Tibial nerve (tissue), 4 donors: Measurements from ENCODE around the gene GPC5. TPM values are rescaled to one million over a fixed set of nuclear protein-coding genes. Genes with fewer than 3 reads are reported as not detected.

Source experiments
- DNase-seq, 2 donors: peaks; one replicate each; pipeline ENCODE4 v3.0.0-alpha.2; 2019; ENCODE audit warnings: low spot score in 2 of 2
- H3K27ac ChIP-seq, 4 donors: fragments of 200-600 bp; sonication (generic) in 3 of 4; one replicate each; pipeline ENCODE4 v1.5.1; 2017 to 2019; ENCODE audit warnings: mild to moderate bottlenecking in 1 of 4
- H3K27me3 ChIP-seq, 2 donors: fragments of 200-600 bp; sonication (generic) in 1 of 2; one replicate each; pipeline versions ENCODE4 v1.5.1 to v1.6.0; 2017 to 2019
- H3K36me3 ChIP-seq, 3 donors: fragments of 200-600 bp; sonication (generic); one replicate each; pipeline ENCODE4 v1.5.1; 2018 to 2019
- H3K4me1 ChIP-seq, 4 donors: fragments of 200-600 bp; sonication (generic) in 3 of 4; one replicate each; pipeline ENCODE4 v1.5.1; 2017 to 2019
- H3K4me3 ChIP-seq, 4 donors: fragments of 200-600 bp; sonication (generic) in 3 of 4; one replicate each; pipeline ENCODE4 v1.5.1; 2017 to 2019; ENCODE audit warnings: mild to moderate bottlenecking in 1 of 4, moderate library complexity in 1 of 4
- H3K9me3 ChIP-seq, 4 donors: fragments of 200-600 bp; sonication (generic) in 3 of 4; one replicate each; pipeline ENCODE4 v1.5.1; 2017 to 2019
- CTCF ChIP-seq, 5 experiments: fragments of 200-600 bp in 3 of 5; fragments of 450-650 bp in 2 of 5; sonication (generic) in 3 of 5; IDR thresholded peaks; one replicate each; pipeline ENCODE4 v1.5.1; 2016 to 2019; ENCODE audit warnings: antibody characterized with exemption in 5 of 5, mild to moderate bottlenecking in 3 of 5, moderate library complexity in 2 of 5
- EP300 ChIP-seq, 2 donors: sonication (generic); formaldehyde crosslinking; IDR thresholded peaks; one replicate each; pipeline ENCODE4 v1.6.1; 2017; ENCODE audit warnings: antibody characterized with exemption in 2 of 2, mild to moderate bottlenecking in 1 of 2
- POLR2A ChIP-seq, 2 donors: fragments of 450-650 bp; IDR thresholded peaks; one replicate each; pipeline ENCODE4 v1.6.1; 2017; ENCODE audit warnings: antibody characterized with exemption in 2 of 2, mild to moderate bottlenecking in 2 of 2, moderate library complexity in 2 of 2
- WGBS, 2 donors: methylation state at CpG; one replicate each; pipeline ENCODE4 v1.1.5; 2018; 5-methylcytosine and 5-hydroxymethylcytosine counted together
- total RNA-seq, 4 donors: library from RNA; depleted of rRNA; stranded (reverse); fragments of >200 nt; gene quantifications; one replicate each; pipeline ENCODE4 v1.1.0, GENCODE V29; 2016

Gene GPC5
- total RNA-seq, 4 donors from 2014 or later: 3.7 to 5.7 (median 4.2) TPM; not detected in 1

GRCh38 chr13:91632086-91632485, 233.7 kb downstream of the GPC5 start:
- no peak overlapping the region for H3K27ac ChIP-seq
- H3K9me3 ChIP-seq: no peaks in the 10 kb centered on the region
- TF ChIP-seq POLR2A (IDR thresholded peaks at IDR 0.05) (no peak), EP300 (IDR thresholded peaks at IDR 0.05) (no peak), CTCF (IDR thresholded peaks at IDR 0.05) (no peak)
- H3K4me3 ChIP-seq: no peak overlapping the region
- no peaks in the 10 kb centered on the region for H3K36me3 ChIP-seq
- H3K27me3 ChIP-seq: no peaks in the 10 kb centered on the region
- DNase-seq: no peak
- no peaks in the 10 kb centered on the region for H3K4me1 ChIP-seq
- 70 to 77% methylated on average over 3 of the region's 3 CpGs for WGBS, 2 donors

- WGBS, 2 donors: 77 to 89% methylated on average over 5 of the region's 5 CpGs
Observed at GRCh38 chr13:91639330-91639729, 240.9 kb downstream of the GPC5 start.

GRCh38 chr13:91643394-91643793, 245.0 kb downstream of the GPC5 start:
- 60 to 65% methylated on average over 2 of the region's 2 CpGs for WGBS, 2 donors
- Histone ChIP-seq H3K9me3 (no peaks in the 10 kb centered on the region), H3K36me3 (no peaks in the 10 kb centered on the region), H3K4me3 (no peak overlapping the region), H3K4me1 (no peaks in the 10 kb centered on the region), H3K27me3 (no peaks in the 10 kb centered on the region), H3K27ac (no peak overlapping the region)
- no peak for DNase-seq
- TF ChIP-seq CTCF (IDR thresholded peaks at IDR 0.05) (no peak), EP300 (IDR thresholded peaks at IDR 0.05) (no peak), POLR2A (IDR thresholded peaks at IDR 0.05) (no peak)

More at GRCh38 chr13:91639330-91639729, 240.9 kb downstream of the GPC5 start:
- Histone ChIP-seq H3K36me3 (no peaks in the 10 kb centered on the region), H3K4me1 (no peaks in the 10 kb centered on the region), H3K27me3 (no peaks in the 10 kb centered on the region), H3K27ac (no peak overlapping the region), H3K4me3 (no peak overlapping the region), H3K9me3 (no peaks in the 10 kb centered on the region)
- TF ChIP-seq CTCF (IDR thresholded peaks at IDR 0.05) (no peak), EP300 (IDR thresholded peaks at IDR 0.05) (no peak), POLR2A (IDR thresholded peaks at IDR 0.05) (no peak)
- DNase-seq: no peak

GRCh38 chr13:91644806-91645205, 246.4 kb downstream of the GPC5 start:
- H3K27ac ChIP-seq: no peak overlapping the region
- no peaks in the 10 kb centered on the region for H3K36me3 ChIP-seq
- no peaks in the 10 kb centered on the region for H3K27me3 ChIP-seq
- H3K4me1 ChIP-seq: no peaks in the 10 kb centered on the region
- TF ChIP-seq POLR2A (IDR thresholded peaks at IDR 0.05): no peak
- no peak for TF ChIP-seq EP300 (IDR thresholded peaks at IDR 0.05)
- TF ChIP-seq CTCF (IDR thresholded peaks at IDR 0.05): no peak
- H3K9me3 ChIP-seq: no peaks in the 10 kb centered on the region
- no peak for DNase-seq
- no peak overlapping the region for H3K4me3 ChIP-seq

GRCh38 chr13:91647361-91647990, 249.1 kb downstream of the GPC5 start:
- H3K36me3 ChIP-seq: no peaks in the 10 kb centered on the region
- H3K27ac ChIP-seq: no peak overlapping the region
- DNase-seq: no peak
- H3K9me3 ChIP-seq: no peaks in the 10 kb centered on the region
- no peaks in the 10 kb centered on the region for H3K27me3 ChIP-seq
- WGBS, 2 donors: 46 to 49% methylated on average over 3 of the region's 3 CpGs
- TF ChIP-seq CTCF (IDR thresholded peaks at IDR 0.05) (no peak), EP300 (IDR thresholded peaks at IDR 0.05) (no peak), POLR2A (IDR thresholded peaks at IDR 0.05) (no peak)
- no peak overlapping the region for H3K4me3 ChIP-seq
- H3K4me1 ChIP-seq: no peaks in the 10 kb centered on the region
